Spleen (tissue), 11 donors: ENCODE measurements around the gene GMDS. TPM values are rescaled to one million over a fixed set of nuclear protein-coding genes. Genes with fewer than 3 reads are reported as not detected.

ENCODE experiments used
- DNase-seq: peaks from one replicate; pipeline ENCODE4 v3.0.0-alpha.2; 2020
- H3K27ac ChIP-seq, 8 donors: fragments of 200-600 bp; sonication (generic) in 7 of 8; 1 replicate in 4 of 8; 2 replicates in 4 of 8; pipeline versions ENCODE4 v1.5.0 to v1.8.0; 2016 to 2021; ENCODE audit warnings: inconsistent platforms in 4 of 8, mild to moderate bottlenecking in 4 of 8, moderate library complexity in 1 of 8
- H3K27me3 ChIP-seq, 7 donors: fragments of 200-600 bp; sonication (generic) in 6 of 7; replicated peaks in 1 of 7; 1 replicate in 4 of 7; 2 replicates in 3 of 7; pipeline versions ENCODE4 v1.5.0 to v1.8.0; 2016 to 2021; ENCODE audit warnings: inconsistent platforms in 3 of 7, mild to moderate bottlenecking in 1 of 7
- H3K36me3 ChIP-seq, 6 donors: fragments of 200-600 bp; sonication (generic) in 5 of 6; 1 replicate in 4 of 6; 2 replicates in 2 of 6; pipeline versions ENCODE4 v1.5.0 to v1.8.0; 2016 to 2021; ENCODE audit warnings: inconsistent platforms in 2 of 6
- H3K4me1 ChIP-seq, 6 donors: fragments of 200-600 bp; sonication (generic) in 5 of 6; 1 replicate in 3 of 6; 2 replicates in 3 of 6; pipeline versions ENCODE4 v1.5.0 to v1.8.0; 2016 to 2021; ENCODE audit warnings: inconsistent platforms in 3 of 6
- H3K4me3 ChIP-seq, 8 donors: fragments of 200-600 bp; sonication (generic) in 7 of 8; 1 replicate in 4 of 8; 2 replicates in 4 of 8; pipeline versions ENCODE4 v1.5.0 to v1.8.0; 2016 to 2021; ENCODE audit warnings: inconsistent platforms in 4 of 8, mild to moderate bottlenecking in 4 of 8, moderate library complexity in 2 of 8
- H3K9me3 ChIP-seq, 8 donors: fragments of 200-600 bp; sonication (generic) in 7 of 8; 1 replicate in 4 of 8; 2 replicates in 4 of 8; pipeline versions ENCODE4 v1.5.0 to v1.8.0; 2016 to 2021; ENCODE audit warnings: inconsistent platforms in 4 of 8
- CTCF ChIP-seq, 11 experiments: fragments of 200-600 bp in 7 of 11; fragments of 450-650 bp in 4 of 11; sonication (generic) in 4 of 11; IDR thresholded peaks in 8 of 11; conservative IDR thresholded peaks in 3 of 11; 1 replicate in 7 of 11; 2 replicates in 4 of 11; pipeline versions ENCODE4 v1.4.0 to v1.8.0; 2016 to 2021; ENCODE audit warnings: antibody characterized with exemption in 11 of 11, inconsistent platforms in 4 of 11, mild to moderate bottlenecking in 1 of 11
- POLR2A ChIP-seq, 3 donors: fragments of 450-650 bp; IDR thresholded peaks; one replicate each; pipeline ENCODE4 v1.5.1; 2017; ENCODE audit warnings: antibody characterized with exemption in 3 of 3, mild to moderate bottlenecking in 1 of 3
- POLR2AphosphoS5 ChIP-seq, 3 donors: sonication (generic); formaldehyde crosslinking; IDR thresholded peaks; one replicate each; pipeline ENCODE4 v1.5.1; 2017; ENCODE audit warnings: antibody characterized with exemption in 3 of 3
- WGBS, 5 donors: extraction: QIAGEN DNeasy Blood & Tissue Kit in 3 of 5; methylation state at CpG; one replicate each; pipeline versions ENCODE4 v1.1.5 to v1.1.7; 2013 to 2018; 5-methylcytosine and 5-hydroxymethylcytosine counted together
- intact Hi-C: fragments of 100-400 bp; cut with DNase I; formaldehyde crosslinking; loops from one replicate; pipeline ENCODE4 v1.15.0; 2023; ENCODE audit warnings: low total_unique reads
- polyA plus RNA-seq, 3 donors: library from polyadenylated mRNA; stranded (reverse); fragments of 200-250 nt; gene quantifications; one replicate each; pipeline ENCODE4 v1.2.1, GENCODE V29; 2013
- total RNA-seq, 7 donors: library from RNA; depleted of rRNA in 3 of 7; stranded (reverse); fragments of >200 nt in 3 of 7; fragmentation: NEBNext Ultra II Directional in 4 of 7; extraction: Animal tissue kit (Norgen Biotek cat#: 25700) in 4 of 7; gene quantifications; one replicate each; pipeline versions ENCODE4 v1.1.0 to v1.2.1, GENCODE V29; 2016 to 2021
- donor health status: healthy with polysubstance abuse.
- donor health status: DM: no; HTN: no; CAD: no; lungs with moderate emphysema.
- donor health status: DM: no; HTN: no; CAD: no.
- donor health status: Bipolar disorder and iron deficiency.
- donor health status: healthy.
- donor health status: DM: no; HTN: no; CAD: no.
- donor health status: DM: yes; HTN: yes; CAD: no.

The GMDS gene
- total and polyA plus RNA-seq, 10 donors: 9.1 to 30.8 (median 17.7) TPM

- TF ChIP-seq POLR2AphosphoS5 (IDR thresholded peaks at IDR 0.05): no peak
- TF ChIP-seq POLR2A (IDR thresholded peaks at IDR 0.05): no peak
- TF ChIP-seq CTCF (IDR thresholded peaks at IDR 0.05 in 8 of 11, conservative IDR thresholded peaks at IDR 0.05 in 3 of 11): no peak
- Histone ChIP-seq H3K36me3 (peaks cover 0 to 12% (median 0%) of the 10 kb centered on the region in 6 donors), H3K9me3 (peaks cover 3 to 30% (median 27%) of the 10 kb centered on the region in 8 donors), H3K27ac (no peak overlapping the region), H3K4me1 (no peaks in the 10 kb centered on the region), H3K27me3 (no peaks in the 10 kb centered on the region), H3K4me3 (no peak overlapping the region)
- DNase-seq: no peak
- 85 to 99% (median 96%) methylated on average over 5 of the region's 5 CpGs for WGBS, 5 donors
- intact Hi-C loops: no loop called here
Measured at GRCh38 chr6:1825926-1826325, 419.5 kb downstream of the GMDS start.

DNA sequence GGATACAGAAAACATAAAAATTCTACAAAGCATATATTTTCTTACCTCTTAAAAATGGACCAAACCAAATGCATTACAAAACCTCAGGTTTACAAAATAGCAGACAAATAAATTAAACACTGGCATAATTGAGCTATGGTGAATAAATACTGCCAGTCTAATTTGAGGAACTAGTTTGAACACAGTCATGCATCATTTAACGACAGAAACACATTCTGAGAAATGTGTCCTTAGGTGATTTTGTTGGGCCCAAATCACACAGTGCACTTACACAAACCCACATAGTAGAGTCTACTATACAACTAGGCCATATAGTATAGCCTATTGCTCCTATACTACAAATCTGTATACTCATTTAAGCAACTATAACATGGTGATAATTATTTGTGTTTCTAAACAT, 420.1 kb downstream of the GMDS start:
- Histone ChIP-seq H3K9me3 (peaks cover 3 to 30% (median 26%) of the 10 kb centered on the region in 8 donors), H3K36me3 (peaks cover 0 to 12% (median 0%) of the 10 kb centered on the region in 6 donors), H3K27me3 (no peaks in the 10 kb centered on the region), H3K4me1 (no peaks in the 10 kb centered on the region), H3K27ac (no peak overlapping the region), H3K4me3 (no peak overlapping the region)
- TF ChIP-seq POLR2A (IDR thresholded peaks at IDR 0.05) (no peak), POLR2AphosphoS5 (IDR thresholded peaks at IDR 0.05) (no peak), CTCF (IDR thresholded peaks at IDR 0.05 in 8 of 11, conservative IDR thresholded peaks at IDR 0.05 in 3 of 11) (no peak)
- no peak for DNase-seq
- intact Hi-C loops: no loop called here
- WGBS, 5 donors: 40 to 62% (median 57%) methylated on average over 1 of the region's 1 CpG

GRCh38 chr6:1821513-1822183, 423.8 kb downstream of the GMDS start:
- Histone ChIP-seq H3K4me1 (no peaks in the 10 kb centered on the region), H3K27ac (no peak overlapping the region), H3K4me3 (no peak overlapping the region), H3K27me3 (no peaks in the 10 kb centered on the region), H3K36me3 (no peaks in the 10 kb centered on the region), H3K9me3 (no peaks in the 10 kb centered on the region)
- intact Hi-C loops: no loop called here
- 46 to 69% (median 56%) methylated on average over 11 of the region's 11 CpGs for WGBS, 5 donors
- DNase-seq: no peak
- TF ChIP-seq CTCF (IDR thresholded peaks at IDR 0.05 in 8 of 11, conservative IDR thresholded peaks at IDR 0.05 in 3 of 11) (no peak), POLR2AphosphoS5 (IDR thresholded peaks at IDR 0.05) (no peak), POLR2A (IDR thresholded peaks at IDR 0.05) (no peak)

DNA sequence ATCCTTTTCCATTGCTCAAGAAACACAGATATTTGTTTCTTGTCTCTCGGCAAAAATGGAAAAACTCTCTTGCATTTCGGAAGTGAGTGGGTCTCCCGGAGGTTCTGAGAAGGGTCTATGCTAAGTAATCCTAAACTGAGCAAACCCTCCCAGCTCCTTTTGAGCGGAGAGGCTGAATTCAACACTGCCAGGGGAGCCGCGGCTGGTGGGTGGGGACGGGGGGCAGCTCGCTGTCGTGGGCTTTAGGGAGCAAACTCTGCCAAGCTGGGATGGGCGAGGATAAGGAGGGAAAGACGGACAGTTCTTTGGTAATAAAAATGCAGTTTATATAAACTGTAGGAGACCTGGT, 424.3 kb downstream of the GMDS start:
- intact Hi-C loops: no loop called here
- Histone ChIP-seq H3K36me3 (no peaks in the 10 kb centered on the region), H3K4me1 (no peaks in the 10 kb centered on the region), H3K4me3 (no peak overlapping the region), H3K27me3 (no peaks in the 10 kb centered on the region), H3K9me3 (no peaks in the 10 kb centered on the region), H3K27ac (no peak overlapping the region)
- 65 to 85% (median 79%) methylated on average over 11 of the region's 11 CpGs for WGBS, 5 donors
- no peak for DNase-seq
- no peak for TF ChIP-seq CTCF (IDR thresholded peaks at IDR 0.05 in 8 of 11, conservative IDR thresholded peaks at IDR 0.05 in 3 of 11)
- no peak for TF ChIP-seq POLR2AphosphoS5 (IDR thresholded peaks at IDR 0.05)
- no peak for TF ChIP-seq POLR2A (IDR thresholded peaks at IDR 0.05)
